Measurements from ENCODE around the gene PAH. TPM values are rescaled to one million over a fixed set of nuclear protein-coding genes. Genes with fewer than 3 reads are reported as not detected.
"Not testable (repeated sequence)": the region's sequence is repeated elsewhere in the genome, so short reads cannot be mapped to it uniquely, and the experiment has no call there.

The PAH gene
- total RNA-seq, 2 donors from 2014 or later = 0.37 TPM; not detected in 1

GRCh38 chr12:102849722-102850447 is 67.2 kb downstream of the PAH start:
- intact Hi-C loops (cut with DNase I) = no loop called here

GRCh38 chr12:102848832-102849231 is 68.2 kb downstream of the PAH start:
- no peak for DNase-seq (ENCODE audit: low spot score)
- intact Hi-C loops (cut with DNase I) = no loop called here

More at GRCh38 chr12:102849722-102850447, 67.2 kb downstream of the PAH start:
- no peak for DNase-seq (ENCODE audit: low spot score)

DNA sequence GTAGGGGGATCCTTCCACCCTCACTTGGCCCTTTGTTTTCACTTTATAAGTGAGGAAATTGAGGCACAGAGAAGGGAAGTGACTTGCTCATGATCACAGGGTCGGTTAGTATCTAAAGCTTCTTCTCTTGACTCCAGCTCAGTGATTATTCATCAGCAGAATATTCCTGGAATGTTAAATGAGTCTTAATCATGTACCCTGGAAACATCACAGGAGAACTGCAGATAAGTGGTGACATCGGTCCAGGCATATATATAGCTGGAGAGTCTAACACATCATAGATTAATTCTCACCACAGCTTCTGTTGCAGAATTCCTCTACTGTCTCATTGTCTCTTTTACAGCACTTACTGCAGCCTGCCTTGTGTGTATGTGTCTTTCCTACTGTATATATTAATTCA is 69.9 kb downstream of the PAH start:
- intact Hi-C loops (cut with DNase I) = no loop called here
- no peak for DNase-seq (ENCODE audit: low spot score)

DNA sequence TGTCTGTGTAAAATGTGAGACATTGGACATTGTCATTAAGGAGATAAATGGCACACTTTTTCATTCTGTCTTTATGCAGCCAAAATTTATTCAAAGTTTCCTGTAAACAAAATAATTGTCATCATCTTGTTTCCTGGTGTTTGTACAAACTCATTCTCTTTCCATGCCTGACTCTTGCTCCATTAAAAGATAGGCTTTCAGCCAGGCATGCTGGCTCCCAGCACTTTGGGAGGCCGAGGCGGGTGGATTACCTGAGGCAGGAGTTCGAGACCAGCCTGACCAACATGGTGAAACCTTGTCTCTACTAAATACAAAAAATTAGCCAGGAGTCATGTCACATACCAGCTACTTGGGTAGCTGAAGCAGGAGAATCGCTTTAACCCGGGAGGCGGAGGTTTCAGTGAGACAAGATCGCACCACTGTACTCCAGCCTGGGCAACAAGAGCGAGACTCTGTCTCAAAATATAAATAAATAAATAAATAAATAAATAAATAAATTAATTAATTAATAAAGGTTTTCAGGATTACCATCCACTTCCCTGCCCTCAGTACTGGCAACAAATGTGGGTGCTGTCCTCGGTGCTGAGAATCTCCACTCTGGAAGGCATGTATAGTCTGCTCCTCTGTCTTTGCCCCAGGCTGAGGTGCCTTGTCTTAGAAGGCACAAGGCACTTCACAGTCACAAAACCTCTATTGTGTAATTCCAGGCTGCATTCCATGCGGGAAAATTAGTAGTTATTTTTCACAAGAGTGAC is 83.2 kb downstream of the PAH start:
- intact Hi-C loops (cut with DNase I) = no loop called here
- DNase-seq (ENCODE audit: low spot score) = no peak

- intact Hi-C loops (cut with DNase I); DNase-seq (ENCODE audit: low spot score): not testable (repeated sequence)
These were observed 84.2 kb downstream of the PAH start for GRCh38 chr12:102832826-102833225.

DNA sequence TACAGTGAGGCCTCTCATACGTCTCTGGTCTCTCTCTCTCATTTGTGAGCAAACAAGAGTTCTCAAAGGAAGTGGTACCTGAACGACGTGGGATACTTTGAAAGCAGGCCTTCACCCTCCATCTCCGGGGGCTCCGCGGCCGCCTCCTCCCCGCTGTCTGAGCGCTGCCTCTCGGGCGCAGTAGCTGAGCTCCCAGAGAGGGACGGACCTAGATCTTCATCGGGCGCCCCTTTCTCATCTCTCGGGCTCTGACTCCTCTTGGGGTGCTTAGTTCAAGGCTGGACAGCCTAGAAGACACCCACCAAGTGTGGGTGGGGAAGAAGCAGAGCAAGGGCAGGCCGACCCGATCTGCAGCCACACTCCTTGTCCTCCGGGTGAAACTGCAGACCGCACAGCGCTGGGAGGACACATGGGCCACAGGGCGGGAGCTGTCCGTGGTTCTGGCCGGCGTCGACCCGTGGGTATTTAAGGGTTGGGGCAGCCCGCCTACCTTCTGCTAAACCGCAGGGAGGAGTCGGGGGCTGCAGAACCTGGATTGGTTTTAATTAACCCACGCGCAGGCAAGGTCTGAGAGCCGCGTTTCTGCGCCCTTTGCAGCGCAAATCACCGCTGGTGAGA is 92.7 kb downstream of the PAH start:
- intact Hi-C loops (cut with DNase I) = no loop called here
- peak; percentile 87 for DNase-seq (ENCODE audit: low spot score)

DNA sequence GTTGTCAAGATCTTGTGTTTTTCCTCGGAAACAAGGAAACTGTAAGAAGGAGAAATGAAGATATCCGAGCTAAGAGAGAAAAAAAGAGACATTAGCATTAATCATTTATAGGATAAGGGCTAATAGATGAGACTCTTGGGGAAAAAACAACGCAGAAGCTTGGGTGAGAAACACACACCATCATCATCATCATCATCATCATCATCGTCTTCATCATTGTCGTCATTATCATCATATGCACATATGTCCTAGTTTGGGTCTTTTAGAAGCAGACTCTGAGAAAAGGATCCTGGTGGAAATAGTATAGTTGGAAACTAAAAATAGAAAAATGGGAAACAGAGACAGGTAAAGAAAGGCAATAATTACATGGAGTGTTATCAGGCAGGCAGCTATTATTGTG is 95.9 kb downstream of the PAH start:
- intact Hi-C loops (cut with DNase I) = no loop called here
- no peak for DNase-seq (ENCODE audit: low spot score)

GRCh38 chr12:102816816-102817434 is 100.1 kb downstream of the PAH start:
- DNase-seq (ENCODE audit: low spot score) = no peak
- intact Hi-C loops (cut with DNase I) = no loop called here

GRCh38 chr12:102814691-102815367 is 102.2 kb downstream of the PAH start:
- intact Hi-C loops (cut with DNase I) = no loop called here

DNA sequence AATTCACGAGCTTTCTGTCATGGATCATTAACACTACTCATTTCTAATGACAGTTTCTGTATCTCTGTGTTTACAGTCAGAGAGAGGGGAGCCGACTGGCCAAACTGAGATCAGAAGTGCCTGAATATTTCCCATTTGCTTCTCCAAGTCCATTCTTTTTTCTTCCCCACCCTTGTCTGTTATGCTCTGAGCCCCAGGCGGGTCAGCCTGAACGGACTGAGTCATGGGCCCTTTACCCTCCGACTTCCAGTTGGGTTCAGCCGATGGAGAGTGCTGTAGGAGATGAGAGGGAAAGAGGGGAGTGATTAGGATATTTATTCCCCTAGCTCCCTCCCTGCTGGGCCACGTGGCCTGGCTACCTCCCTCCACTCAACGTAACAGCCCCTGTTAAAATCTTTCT is 104.7 kb downstream of the PAH start:
- DNase-seq (ENCODE audit: low spot score) = no peak
- intact Hi-C loops (cut with DNase I) = no loop called here

More at GRCh38 chr12:102814691-102815367, 102.2 kb downstream of the PAH start:
- DNase-seq (ENCODE audit: low spot score) = no peak

DNA sequence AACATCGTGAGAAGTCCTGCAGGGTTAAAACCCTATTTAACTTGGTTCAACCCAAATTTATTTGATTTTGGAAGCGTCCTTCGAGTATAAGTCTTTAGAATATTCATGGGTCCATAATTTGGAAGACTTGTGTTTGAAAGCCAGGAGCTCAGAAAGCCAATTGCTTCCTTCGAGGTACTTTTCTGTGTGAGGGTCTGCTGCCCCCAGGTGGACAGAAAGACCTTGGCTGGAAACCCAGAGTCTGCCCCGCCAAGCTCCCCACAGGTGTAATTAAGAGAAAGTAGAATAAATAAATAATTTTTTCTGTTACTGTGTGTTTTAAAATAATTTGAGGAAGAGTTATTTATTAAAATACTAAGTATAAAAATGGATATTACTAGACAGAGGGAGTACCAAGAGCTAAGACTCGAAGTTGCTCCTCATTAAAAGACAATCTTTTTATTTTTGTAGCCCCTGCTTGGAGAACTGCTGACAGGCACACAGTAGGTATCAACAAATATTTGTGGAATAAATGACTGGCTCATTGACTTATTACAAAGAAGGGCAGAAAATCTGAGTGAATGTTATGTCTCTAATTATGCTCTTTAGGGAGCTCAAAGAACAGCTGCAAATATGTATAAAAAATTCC is 105.8 kb downstream of the PAH start:
- no peak for DNase-seq (ENCODE audit: low spot score)
- intact Hi-C loops (cut with DNase I) = no loop called here

- intact Hi-C loops (cut with DNase I) = no loop called here
These were observed 108.6 kb downstream of the PAH start for GRCh38 chr12:102808412-102808811.

DNA sequence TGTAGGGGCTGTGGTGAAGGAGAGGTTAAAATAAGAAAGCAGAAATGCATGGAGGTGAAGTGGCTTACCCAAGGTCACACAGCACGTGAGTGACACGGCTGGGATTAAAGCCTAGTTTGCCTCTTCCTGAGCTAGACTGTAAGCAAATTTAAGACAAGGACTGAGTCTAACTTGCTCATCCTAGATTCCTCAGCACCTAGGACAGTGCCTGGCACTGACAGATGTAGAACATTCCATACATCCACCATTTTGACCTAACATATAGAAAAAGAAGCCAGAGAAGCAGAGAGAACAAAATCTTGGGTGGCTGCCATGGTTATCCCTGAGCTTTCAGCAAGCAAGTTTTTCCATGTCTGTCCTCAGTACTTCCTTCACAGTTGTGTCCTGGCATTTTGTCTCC is 110.5 kb downstream of the PAH start:
- intact Hi-C loops (cut with DNase I) = no loop called here
- no peak for DNase-seq (ENCODE audit: low spot score)

More at GRCh38 chr12:102808412-102808811, 108.6 kb downstream of the PAH start:
- DNase-seq (ENCODE audit: low spot score) = no peak

- intact Hi-C loops (cut with DNase I) = no loop called here
- no peak for DNase-seq (ENCODE audit: low spot score)
These were observed 110.9 kb downstream of the PAH start for GRCh38 chr12:102806110-102806509.

GRCh38 chr12:102800565-102800964 is 116.5 kb downstream of the PAH start:
- intact Hi-C loops (cut with DNase I) = no loop called here
- no peak for DNase-seq (ENCODE audit: low spot score)

DNA sequence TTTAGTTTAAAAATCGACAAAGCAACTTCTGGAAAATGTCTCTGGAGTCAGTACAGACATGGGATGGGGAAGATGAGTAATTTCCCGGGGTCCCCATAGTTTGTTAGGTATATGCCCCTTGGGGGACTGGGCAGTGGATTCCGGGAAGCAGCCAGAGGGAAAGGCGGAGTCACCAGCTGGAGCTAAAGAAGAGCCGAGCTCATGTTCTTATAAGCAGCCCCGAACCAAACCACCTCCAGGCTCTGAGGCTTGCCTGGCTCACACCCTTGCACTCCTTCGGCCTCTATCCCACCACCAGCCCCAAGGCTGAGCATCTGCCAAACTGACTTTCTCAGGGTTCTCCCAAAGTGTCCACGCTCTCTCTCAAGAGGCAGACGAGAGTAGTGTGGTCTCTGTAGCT is 117.8 kb downstream of the PAH start:
- DNase-seq (ENCODE audit: low spot score) = no peak
- intact Hi-C loops (cut with DNase I) = no loop called here

DNA sequence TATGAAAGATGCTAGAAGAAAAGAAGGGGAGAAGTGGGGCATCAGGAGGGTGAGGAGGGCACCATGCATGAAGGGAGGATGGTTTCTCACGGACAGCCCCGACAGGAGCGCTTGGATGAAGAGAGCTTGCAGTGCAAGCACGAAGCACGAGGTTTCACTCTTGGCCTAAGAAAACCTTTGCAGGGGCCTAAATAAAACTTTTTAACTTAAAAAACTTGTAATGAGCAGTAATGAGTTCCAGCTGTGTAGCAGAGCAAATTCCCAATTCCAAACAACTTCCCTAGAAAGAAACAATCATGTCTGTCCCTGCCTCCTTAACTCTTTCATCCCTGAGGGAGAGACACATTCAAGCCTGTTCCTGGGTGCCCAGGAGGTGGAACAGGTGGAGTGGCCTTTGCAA is 119.5 kb downstream of the PAH start:
- DNase-seq (ENCODE audit: low spot score) = no peak
- intact Hi-C loops (cut with DNase I) = no loop called here

DNA sequence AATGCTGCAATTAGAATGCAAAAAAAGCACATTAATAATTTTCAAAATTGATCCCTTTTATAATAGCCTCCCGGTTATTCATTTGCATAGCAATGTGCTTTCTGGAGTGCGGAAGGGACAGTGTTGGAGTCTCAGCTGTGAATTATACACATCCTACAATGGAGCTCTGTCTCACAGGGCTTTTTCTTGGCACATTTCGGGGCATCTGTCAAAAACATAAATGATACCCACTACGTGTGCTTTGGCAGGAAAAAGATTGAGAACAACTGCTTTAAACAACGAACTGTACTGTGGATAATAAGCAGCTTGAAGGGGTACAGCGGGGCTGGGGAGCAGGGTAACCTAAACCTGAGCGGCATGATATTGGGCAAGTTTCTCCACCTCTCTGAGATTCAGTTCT is 123.1 kb downstream of the PAH start:
- intact Hi-C loops (cut with DNase I) = no loop called here

More for the DNA sequence above, 123.1 kb downstream of the PAH start:
- no peak for DNase-seq (ENCODE audit: low spot score)
